BJ (cell line): ENCODE results near the gene DPM3. TPM values are rescaled to one million over a fixed set of nuclear protein-coding genes. Genes with fewer than 3 reads are reported as not detected.

Experiments
- CTCF ChIA-PET: fragments of 350-600 bp; formaldehyde crosslinking; extraction: SDS; loops from one replicate; lab custom pipeline; 2021; ENCODE audit warnings: antibody characterized with exemption, inconsistent platforms; lab: Yijun Ruan, JAX
- POLR2A ChIA-PET: fragments of 300-600 bp; sonication (Branson Sonifier 250); formaldehyde crosslinking; extraction: SDS; loops from one replicate; lab custom pipeline; 2021; ENCODE audit warnings: antibody characterized with exemption; lab: Charles Lee
- DNase-seq: peaks from one replicate; pipeline ENCODE4 v3.0.0-alpha.2; 2011; ENCODE audit warnings: low read depth
- H3K27me3 ChIP-seq: 2 replicates; pipeline ENCODE4 v1.6.0; 2011; ENCODE audit warnings: low read length; ENCODE audit not compliant: control insufficient read depth, insufficient read depth
- H3K36me3 ChIP-seq: 2 replicates; pipeline ENCODE4 v1.5.1; 2011; ENCODE audit warnings: low read length; ENCODE audit not compliant: control insufficient read depth, insufficient read depth
- H3K4me3 ChIP-seq: 2 replicates; pipeline ENCODE4 v1.5.1; 2011; ENCODE audit warnings: low read depth, mild to moderate bottlenecking, control low read depth, low read length
- CTCF ChIP-seq: IDR thresholded peaks from 2 replicates; pipeline ENCODE4 v1.5.1; 2011; ENCODE audit warnings: low read depth, mild to moderate bottlenecking, control low read depth, inconsistent platforms, low read length, moderate library complexity; ENCODE audit not compliant: insufficient read depth
- polyA plus RNA-seq: library from polyadenylated mRNA; depleted of rRNA; stranded (reverse); fragments of >200 nt; gene quantifications from 2 replicates; pipeline ENCODE4 v1.2.3, GENCODE V29; 2011

Gene DPM3
- polyA plus RNA-seq, 1 experiment: 34.1 TPM

DNA sequence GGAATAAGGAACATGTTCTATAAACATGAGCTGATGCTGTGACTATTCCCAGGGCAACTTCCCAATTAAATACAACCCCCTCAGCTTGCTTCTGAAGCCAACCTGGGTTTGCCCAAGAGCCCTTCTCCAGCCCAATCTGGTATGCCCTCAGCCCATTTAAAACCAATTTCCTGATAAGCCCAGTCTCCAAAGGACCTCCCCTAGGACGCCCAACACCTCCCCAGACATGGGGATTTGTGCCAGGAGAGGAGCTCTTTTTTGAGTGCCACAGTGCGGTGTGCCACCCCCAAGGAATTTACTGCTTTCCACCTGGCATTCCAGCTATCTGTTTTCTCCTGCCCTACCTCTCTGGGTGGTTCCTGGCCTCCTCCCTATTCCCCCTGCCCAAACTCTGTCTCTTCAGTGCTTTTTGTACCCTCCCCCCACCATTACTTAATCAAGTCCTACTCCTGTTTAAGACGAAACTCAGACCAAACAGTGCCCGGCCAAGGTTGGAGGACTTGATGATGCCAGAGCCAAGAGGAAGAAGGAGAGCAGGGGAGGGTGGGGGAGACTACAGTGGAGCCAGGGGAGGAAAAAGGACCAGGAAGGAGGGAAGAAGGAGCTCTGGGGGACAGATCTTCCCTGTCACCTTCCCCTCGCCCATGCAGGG is 24.1 kb downstream of the DPM3 start:
- CTCF ChIA-PET: interaction anchor here (1.1 to 4.0 kb wide), 4 partner anchors 19 to 52 kb away, joined by 3 to 11 read pairs (median 6); no protein-coding TSS in a partner anchor
- no peak for DNase-seq
- POLR2A ChIA-PET: no interaction called here
- TF ChIP-seq CTCF: no peak
- H3K36me3 ChIP-seq: no peaks in the 10 kb centered on the region
- H3K27me3 ChIP-seq: peaks cover 23% of the 10 kb centered on the region
- no peak overlapping the region for H3K4me3 ChIP-seq

DNA sequence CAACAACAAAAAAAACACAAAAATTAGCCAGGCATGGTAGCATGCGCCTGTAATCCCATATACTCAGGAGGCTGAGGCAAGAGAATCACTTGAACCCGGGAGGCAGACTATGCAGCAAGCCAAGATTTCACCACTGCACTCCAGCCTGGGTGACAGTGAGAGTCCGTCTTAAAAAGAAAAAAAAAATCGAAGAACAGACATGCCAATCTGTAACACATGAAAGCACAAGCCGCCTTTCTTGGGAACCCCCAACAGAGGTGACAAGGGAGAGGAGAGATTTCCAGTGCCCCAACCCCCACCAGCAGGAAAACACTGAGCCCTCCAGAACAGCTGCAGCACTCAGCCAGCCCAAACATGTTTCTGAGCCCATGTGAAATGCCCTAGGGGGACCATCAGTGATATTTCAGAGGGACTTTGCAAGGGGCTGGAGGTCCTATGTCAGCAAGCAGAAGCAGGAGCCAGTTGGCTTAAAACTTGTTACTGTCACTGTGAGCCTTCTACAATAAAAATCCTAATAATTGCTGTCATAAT is 26.8 kb downstream of the DPM3 start:
- no peak for DNase-seq
- TF ChIP-seq CTCF: no peak
- Histone ChIP-seq H3K4me3 (no peak overlapping the region), H3K36me3 (no peaks in the 10 kb centered on the region), H3K27me3 (peaks cover 12% of the 10 kb centered on the region)
- POLR2A ChIA-PET: no interaction called here
- CTCF ChIA-PET: no interaction called here

DNA sequence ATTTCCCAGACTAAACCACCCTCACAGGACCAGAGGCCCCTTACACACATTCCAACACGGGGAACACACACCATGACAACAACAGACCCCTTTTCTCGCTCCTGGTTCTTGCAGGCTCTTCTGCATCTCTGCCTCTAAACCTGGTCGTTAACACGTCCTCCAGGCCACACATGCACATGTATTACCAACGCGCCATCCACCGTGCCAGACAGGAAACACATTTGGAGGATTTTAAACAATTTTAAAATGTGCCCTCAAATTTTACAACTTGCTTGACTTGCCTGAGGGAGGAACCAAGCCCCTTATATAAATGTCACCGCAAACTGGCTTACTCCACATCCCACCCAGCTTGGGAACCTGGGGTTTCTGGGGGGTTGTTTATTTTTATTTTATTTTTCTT is 29.5 kb downstream of the DPM3 start:
- DNase-seq: no peak
- TF ChIP-seq CTCF: no peak
- Histone ChIP-seq H3K4me3 (no peak overlapping the region), H3K36me3 (no peaks in the 10 kb centered on the region), H3K27me3 (peaks cover 11% of the 10 kb centered on the region)
- POLR2A ChIA-PET: no interaction called here
- CTCF ChIA-PET: interaction anchor here (1.0 to 2.2 kb wide), 2 partner anchors 19 to 26 kb away, joined by 4 to 7 read pairs; no protein-coding TSS in a partner anchor

- DNase-seq: no peak
- no peaks in the 10 kb centered on the region for H3K36me3 ChIP-seq
- no peak overlapping the region for H3K4me3 ChIP-seq
- ChIA-PET POLR2A (no interaction called here), CTCF (interaction anchor here (1.0 to 2.2 kb wide), 2 partner anchors 19 to 25 kb away, joined by 4 to 7 read pairs; no protein-coding TSS in a partner anchor)
- no peak for TF ChIP-seq CTCF
- peaks cover 13% of the 10 kb centered on the region for H3K27me3 ChIP-seq
Observed at GRCh38 chr1:155110381-155110780, 29.9 kb downstream of the DPM3 start.

GRCh38 chr1:155108296-155108695 is 32.0 kb downstream of the DPM3 start:
- Histone ChIP-seq H3K4me3 (no peak overlapping the region), H3K36me3 (no peaks in the 10 kb centered on the region), H3K27me3 (peaks cover 13% of the 10 kb centered on the region)
- POLR2A ChIA-PET: no interaction called here
- no peak for TF ChIP-seq CTCF
- CTCF ChIA-PET: interaction anchor here (2.1 kb wide), 1 partner anchor 17 kb away, joined by 7 read pairs; no protein-coding TSS in a partner anchor
- DNase-seq: no peak
